NCI-H446 (cell line): ENCODE measurements around the gene TBC1D5.
"Not testable (repeated sequence)": the region's sequence is repeated elsewhere in the genome, so short reads cannot be mapped to it uniquely, and the experiment has no call there.

Experiments
- DNase-seq, 2 experiments: peaks; one replicate each; lab custom pipeline; 2025; lab: John Stamatoyannopoulos, UW

TBC1D5 gene

DNA sequence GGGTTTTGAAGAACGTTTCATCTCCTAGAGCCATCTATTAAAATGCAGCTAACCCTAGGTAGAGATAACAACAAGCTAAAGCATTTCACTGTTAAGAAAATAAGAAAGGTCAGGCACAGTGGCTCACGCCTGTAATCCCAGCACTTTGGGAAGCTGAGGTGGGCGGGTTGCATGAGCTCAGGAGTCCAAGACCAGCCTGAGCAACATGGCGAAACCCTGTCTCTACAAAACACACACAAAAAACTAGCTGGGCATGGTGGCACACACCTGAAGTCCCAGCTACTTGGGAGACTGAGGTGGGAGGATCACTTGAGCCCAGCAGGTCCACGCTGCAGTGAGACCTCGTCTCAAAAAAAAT, 5.4 kb upstream of the TBC1D5 start:
- DNase-seq = no peak

DNA sequence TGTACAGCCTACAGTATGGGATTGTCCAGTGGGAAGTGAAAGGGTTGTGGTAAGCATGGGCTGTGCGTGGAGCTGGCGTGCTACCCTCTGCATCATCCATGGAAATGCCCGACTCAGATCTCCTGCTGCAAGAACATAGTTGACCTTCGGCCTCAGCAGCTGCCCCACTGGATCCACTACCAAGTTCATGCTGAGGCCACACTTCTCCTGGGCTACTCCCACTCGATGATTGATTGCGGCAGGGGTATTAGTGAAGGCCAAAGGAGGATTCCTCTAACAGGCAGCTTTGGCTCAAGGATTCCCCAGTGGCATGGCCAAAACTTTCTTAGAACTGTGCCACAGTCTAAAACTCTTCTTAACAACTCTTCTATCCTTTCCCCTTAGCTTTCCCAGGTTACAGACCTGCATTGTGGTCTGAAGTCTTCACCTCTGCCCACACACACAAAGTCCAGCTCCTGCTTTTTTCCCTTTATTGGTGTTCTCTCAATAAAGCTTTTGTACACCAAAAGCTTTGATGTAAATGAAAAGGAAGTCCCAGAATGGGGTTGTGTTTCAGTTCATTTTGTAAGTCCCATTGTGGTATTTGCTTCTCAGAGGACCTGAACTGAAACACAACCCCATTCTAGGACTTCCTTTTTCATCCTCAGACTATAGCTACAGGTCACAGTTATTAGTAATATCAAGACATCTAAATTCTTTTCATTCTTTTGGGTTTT, 4.9 kb upstream of the TBC1D5 start:
- no peak for DNase-seq

DNA sequence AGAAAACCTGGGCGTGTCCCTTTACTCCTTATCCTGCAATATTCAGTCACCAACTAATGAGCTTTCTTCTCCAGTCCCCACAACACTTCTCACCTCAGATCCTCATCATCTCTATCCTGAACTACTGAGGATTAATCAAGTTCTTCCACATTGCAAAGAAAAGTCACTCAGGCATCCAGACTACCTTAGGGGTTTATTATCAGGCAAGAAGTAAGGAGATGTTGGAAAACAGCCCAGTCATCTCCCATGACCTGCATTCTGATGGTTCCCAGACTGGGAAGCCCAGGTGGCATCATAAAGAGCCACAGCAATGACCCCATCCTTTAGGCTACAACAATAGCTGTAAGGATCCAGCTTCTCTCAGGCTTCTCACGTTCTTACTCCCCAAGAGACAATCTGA, 3.5 kb upstream of the TBC1D5 start:
- no peak for DNase-seq

DNA sequence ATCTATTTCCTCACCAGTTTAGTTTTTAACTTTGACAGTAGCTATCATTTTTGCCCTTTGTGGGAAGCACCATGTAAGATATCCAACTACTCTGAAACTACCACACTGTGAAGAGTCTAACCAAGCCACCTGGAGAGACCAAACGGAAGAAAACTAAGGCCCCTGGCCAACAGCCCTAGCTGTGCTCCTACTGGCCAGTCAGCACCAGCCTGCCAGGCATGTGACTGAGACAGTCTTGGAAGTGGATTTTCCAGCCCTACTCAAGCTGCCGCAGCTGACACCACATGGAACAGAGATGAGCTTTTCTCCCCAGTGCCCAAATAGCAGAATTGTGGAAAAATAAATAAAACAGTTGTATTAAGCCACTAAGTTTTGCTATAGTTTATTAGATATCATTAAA, 2.9 kb upstream of the TBC1D5 start:
- DNase-seq = peak in 1 of 2 experiments; percentile 3

DNA sequence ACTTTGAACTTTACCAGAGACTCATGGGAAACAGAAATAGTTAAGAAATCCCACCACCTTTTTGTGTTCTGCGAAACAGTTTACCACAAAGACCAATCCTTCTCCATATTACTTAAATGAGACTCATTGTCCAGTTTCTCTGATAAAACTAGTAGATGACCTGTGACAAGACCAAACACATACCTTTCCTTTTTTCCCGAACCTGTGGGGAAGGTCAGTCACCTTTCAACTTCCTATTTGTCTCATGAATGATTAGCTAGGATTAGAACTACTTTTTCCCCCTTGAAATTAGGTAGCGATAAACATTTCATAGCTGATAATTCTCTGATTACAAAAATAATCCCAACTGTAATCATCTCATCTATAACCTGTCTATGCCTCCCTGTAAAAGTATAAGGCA, 2.3 kb upstream of the TBC1D5 start:
- no peak for DNase-seq

DNA sequence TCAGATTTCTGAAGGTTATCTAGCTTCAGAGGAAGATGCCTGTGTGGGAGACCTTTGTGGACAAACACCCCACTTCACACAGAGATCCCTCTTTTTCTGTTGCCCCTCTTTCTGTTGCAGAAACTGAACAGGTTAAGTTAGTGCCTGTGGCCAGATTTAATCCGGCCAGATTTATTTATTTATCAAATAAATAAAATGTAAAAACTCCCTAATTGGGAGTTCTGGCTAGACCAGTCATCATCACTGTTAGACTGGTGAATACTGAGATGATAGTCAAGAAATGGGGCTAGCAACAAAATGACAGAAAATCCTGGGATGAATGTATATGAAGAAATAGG, 1.2 kb upstream of the TBC1D5 start:
- DNase-seq = no peak

DNA sequence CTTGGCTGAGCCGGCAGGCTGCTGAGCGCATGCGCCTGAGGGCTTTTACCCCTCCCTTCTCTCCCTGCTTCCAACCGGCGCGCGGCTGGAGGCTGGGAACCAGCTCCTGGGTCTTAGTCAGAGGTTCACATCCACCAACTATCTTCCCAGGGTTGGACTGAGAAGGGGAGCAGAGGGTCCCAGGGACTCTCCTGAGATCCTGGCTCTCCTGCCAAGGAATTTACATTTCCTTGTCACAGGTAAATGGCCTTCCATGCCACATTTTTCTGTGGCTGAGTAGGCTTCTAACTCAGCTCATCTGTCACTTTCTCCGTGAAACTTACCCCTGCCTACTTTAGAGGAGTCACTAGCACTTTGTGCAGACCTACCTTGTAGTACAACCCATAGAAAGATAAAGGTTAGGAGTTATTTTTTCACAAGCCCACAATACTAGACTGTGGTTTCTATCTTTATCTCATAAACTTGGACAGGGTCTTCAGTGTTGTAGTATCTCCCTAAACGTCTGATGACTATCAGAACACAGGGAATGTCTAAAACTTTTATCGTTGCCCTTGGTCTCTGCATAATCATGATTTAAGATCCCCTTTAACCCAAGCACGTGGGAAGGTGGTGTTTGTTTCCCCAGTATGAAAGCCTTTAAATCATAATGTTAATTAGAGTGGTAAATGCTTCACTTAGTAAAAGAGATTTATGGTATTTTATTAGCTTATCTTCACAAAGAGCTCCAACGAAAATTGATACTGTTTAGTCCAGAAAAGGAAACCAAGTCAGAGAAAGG, 638 bp upstream of the TBC1D5 start:
- no peak for DNase-seq

DNA sequence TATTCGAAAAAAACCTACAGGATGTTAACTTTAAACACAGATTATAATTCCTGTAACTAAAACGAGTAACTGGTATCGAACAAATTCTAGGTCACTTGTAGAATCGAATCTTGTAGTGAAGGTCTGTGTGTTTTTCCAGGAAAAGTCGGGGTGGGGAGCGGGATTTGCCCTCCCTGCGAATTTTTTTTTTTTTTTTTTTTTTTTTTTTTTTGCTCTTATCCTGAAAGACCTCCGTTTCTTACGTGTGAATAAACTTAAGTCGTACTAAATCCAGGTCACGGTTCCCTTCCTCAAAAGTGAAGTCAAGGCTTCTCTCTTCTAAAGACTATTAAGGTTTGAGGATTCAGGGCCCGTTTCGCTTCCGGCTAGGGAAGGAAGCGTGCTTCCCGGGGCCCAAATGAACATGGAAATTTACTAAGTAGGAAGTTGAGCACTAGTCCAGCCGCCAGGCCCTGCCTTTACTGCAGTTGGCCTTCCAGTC, 770 bp downstream of the TBC1D5 start:
- peak in 1 of 2 experiments; percentile 58 for DNase-seq

DNA sequence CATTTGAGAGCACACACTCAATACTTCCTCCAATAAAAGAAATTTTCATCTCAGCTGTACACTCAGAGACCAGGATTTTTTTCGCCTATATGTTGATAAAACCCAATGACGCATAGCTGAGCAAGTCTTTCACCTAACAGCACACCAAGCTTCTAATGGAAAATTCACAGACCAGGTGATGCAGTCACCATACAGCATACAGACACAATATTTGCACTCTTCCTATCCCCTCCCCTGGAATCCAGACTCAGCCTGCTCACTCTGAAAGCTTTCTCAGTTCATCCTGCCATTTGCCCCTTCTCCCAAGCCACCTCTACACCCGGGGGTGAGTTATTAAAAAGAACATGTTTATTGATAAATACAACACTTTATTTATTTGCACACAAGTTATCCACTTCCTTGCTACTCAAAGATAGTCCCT, 1.7 kb downstream of the TBC1D5 start:
- no peak for DNase-seq

DNA sequence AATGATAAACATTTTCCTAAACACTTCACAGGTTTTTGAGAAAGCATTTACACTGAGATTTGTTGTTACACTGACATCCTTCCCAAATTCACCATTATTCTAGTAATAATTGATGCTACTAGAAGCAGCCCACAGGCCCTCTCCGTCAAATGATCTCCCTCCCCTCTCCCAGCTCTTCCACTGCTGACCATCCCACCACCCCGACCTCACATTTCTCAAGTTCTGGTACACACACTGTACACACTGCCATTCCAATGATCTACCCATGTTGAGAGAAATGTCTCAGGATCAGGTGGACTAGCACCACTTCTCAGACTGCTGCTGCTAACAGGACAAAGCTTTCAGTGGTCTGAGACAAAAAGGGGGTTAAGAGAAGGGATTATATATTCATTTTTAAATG, 3.5 kb downstream of the TBC1D5 start:
- no peak for DNase-seq

DNA sequence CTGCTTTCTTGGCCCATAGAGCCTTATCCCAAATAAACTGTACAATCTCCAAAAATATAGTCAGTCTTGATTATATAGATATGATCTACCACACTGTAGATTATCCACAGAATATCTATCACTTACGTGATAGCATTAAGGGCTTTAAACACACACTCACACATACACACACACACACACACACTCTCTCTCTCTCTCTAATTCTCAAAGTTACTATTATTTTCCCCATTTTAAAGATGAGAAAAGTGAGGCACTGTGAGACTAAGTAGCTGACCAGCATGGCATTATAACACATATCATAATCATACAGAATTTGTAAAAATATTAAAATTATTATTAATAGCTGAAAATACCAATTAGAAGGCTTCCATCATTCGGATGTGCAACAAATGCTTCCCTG, 4.2 kb downstream of the TBC1D5 start:
- no peak for DNase-seq

DNA sequence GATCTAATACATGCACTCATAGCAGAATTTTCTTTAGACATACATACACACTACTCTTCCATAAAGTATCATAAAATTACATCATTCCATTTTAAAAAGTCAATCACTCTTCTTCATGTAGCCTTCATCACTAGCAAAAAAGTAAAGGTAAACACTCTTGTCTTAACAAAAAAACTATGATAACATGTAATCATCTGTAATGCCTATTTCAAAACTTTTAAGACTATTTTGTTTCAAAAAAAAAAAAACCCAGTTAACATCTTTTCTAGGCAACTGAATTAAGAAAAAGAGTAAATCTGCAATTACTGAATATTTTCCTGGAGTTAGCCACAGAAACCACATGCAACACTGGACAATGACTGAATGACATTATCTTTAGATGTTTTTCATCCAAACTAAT, 4.8 kb downstream of the TBC1D5 start:
- DNase-seq = no peak

DNA sequence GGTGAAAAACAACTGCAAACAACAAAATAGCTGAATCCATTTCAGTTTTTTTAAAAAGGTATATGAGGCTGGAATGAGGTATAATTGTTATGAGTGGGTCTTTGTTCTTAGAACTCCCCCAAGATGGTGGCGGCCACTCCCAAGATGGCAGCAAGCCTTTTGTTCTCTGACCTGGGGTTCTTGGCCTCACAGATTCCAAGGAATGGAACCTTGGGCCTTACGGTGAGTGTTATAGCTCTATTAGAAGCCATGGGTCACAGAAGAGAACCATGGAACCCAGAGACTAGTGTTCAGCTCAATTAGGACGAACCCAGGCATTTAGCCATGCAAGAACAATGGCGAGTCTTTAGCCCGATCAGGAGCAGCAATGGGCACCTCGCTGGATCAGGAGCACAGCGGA, 7.1 kb downstream of the TBC1D5 start:
- DNase-seq = not testable (repeated sequence)

DNA sequence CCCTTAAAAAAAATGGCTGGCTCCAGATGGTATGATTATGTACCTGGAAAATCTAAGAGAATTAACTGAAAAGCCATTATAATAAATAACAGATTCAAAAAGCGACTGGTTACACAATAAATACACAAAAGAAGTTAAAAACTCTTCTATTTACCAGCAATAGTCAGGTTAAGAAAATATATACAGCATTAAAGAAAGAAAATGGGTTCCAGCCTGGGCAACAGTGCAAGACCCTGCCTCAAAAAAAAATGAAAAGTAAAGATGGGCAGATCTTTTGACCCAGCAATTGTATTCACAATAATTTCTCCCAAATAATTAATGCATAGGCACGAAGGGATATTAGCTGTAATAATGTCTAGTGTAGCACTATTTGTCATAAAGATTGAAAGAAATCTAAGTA, 8.7 kb downstream of the TBC1D5 start:
- no peak for DNase-seq

DNA sequence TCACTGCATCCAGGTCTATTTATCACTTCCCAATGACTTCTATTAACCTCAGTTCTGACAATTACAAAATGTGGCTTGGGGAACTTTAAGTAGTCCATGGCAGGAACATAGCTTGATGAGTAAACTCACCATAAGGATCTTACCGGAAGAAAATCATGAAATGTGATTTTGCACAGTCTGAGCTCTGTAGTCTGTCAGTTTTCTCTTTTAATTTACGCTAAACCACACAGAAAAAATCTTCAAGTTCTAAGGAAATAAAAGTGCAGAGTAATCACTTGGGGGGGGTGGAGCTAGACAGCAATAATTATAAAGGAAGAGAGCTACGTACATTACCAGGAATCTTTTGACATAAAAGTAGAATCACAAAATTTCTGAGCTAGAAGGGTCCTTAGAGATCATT, 9.2 kb downstream of the TBC1D5 start:
- no peak for DNase-seq

DNA sequence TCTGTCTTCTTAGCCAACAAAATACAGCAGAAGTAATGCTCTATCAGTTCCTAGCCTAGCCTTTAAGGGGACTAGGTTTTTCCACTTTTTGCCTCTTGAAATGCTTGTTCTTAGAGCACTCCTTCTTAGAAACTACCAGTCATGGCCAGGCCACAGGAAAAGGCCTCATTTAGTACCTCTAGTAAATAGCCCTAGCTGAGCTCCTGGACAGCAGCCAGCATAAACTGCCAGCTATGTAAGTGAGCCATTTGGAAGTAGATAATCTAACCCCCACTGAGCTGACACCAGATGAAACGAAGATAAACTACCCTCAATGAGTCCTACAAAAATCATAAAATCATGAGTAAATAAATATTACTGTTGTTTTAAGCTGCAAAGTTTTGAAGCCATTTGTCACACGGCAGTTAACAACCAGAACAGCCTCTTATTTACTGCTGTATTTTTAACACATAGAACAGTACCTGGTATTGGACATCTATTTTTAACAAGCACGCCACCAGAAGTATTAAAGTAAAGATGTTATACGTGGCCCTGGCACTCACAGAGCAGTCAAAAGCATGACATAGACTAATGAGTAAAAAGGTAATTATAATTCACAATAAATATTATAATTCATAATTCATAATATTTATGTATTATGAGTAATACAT, 12.0 kb downstream of the TBC1D5 start:
- peak; percentile 29 to 48 for DNase-seq

DNA sequence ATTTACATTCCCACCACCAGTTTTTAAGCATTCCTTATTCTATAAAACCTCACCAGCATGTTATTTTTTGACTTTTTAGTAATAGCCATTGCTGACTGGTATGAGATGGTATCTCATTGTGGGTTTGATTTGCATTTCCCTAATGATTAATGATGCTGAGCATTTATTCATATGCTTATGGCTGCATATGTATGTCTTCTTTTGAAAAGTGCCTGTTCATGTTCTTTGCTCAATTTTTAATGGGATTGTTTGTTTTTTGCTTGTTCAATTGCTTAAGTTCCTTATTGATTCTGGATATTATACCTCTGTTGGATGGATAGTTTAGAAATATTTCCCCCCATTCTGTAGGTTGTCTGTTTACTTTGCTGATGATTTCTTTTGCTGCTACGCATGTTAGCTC, 16.1 kb downstream of the TBC1D5 start:
- no peak for DNase-seq

DNA sequence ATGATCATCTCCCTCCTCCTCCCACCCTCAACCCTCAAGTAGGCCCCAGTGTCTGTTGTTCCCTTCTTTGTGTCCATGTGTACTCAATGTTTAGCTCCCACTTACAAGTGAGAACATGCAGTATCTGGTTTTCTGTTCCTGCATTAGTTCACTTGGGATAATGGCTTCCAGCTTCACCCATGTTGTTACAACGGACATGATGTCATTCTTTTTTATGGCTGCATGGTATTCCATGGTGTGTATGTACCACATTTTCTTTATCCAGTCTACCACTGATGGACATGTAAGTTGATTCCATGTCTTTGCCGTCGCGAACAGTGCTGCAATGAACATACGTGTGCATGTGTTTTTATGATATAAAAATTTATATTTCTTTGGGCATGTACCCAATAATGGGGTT, 16.6 kb downstream of the TBC1D5 start:
- not testable (repeated sequence) for DNase-seq

DNA sequence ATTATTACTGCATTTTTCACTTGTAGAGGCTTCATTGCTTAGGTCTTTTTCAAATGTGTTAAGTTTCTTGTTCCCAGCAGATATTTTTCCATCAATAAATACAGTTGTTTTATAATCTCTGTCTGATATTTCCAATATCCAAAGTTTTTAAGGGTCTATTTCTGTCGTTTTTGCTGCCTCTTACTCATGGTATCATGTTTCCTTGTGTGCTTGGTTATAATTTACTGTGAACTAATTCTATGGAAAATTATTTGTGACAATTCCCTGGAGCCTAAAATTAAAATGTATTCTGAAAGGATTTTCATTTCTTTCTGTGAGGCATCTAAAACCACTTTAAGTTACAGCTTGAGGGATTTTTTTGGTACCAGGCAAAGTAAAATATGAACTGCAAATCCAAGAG, 17.5 kb downstream of the TBC1D5 start:
- DNase-seq = no peak

DNA sequence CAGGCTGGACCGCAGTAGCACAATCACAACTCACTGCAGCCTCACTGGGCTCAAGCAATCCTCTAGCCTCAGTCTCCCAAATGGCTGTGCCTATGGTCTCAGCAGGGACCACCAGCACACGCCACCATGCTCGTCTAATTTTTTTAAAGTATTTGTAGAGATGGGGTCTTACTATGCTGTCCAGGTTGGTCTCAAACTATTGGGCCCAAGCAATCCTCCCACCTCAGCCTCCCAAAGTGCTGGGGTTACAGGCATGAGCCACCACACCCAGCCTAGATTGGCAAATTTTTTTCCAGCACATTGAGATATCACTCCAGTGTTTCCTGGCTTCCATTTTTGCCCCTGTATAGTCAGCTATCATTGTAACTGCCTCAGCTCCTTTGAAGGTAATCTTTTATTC, 18.3 kb downstream of the TBC1D5 start:
- DNase-seq = no peak

DNA sequence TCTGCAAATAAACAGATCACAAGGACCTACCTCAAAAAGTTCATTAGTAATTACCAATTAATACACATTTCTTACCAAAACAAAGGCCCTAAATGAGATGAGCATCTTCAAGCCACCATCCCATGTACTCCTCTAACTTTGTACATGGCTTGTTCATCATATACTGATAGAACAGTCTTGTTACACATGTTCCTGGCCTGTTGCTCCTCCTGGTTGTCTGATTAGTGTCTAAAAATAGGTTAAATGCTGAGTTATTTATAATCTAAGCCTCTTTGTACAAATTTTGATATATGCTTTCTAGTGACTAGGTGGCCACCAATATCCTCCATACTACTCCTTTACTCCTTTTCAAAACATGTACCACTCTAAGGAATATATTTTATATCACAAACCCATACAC, 25.0 kb downstream of the TBC1D5 start:
- DNase-seq = no peak

DNA sequence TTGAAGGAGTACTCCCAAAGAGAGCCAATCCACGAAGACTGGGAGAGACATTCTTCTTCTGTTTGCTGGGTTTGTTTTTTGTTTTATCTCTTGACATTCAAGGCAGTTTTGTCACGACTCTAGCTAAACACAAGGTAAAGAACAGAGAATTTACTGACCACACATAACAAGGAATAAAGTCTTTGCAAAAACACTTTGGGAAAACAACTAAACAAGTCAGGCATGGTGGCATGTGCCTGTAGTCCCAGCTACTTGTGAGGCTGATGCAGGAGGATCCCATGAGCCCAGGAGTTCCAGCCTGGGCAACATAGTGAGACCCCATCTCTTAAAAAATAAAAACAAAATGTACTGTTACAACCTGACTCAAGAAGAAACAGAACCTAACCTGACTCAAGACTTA, 28.0 kb downstream of the TBC1D5 start:
- no peak for DNase-seq

DNA sequence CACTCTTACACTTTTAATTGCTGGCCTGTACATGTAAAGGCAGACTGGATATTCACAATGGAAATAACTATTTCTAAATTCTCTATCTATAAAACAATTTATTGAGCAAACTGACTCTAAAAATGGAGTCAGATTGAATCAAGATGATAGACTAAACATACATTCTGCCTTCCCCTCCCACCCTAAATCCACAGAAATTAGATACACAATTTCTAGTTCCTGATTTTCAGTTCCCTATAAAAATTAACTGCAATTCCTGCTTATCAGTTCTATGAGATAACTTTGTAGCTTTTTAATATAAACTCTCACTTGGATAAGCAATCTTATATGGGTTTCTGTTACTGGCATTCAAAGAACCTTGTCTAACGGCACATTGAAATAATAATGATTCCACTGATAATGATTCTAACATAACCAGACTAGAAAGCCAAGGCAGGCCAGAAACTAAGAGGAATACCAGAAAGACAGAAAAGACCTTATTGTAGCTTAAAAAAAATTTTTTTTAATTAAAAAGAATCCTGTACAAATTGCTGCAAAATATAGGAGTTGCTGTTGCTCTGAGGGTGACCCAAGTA, 33.1 kb downstream of the TBC1D5 start:
- DNase-seq = no peak
